HG02798 (cell line): ENCODE measurements around the gene CDHR3.
"Not testable (repeated sequence)": the region's sequence is repeated elsewhere in the genome, so short reads cannot be mapped to it uniquely, and the experiment has no call there.

ENCODE experiments used
- ATAC-seq: cut with Tn5 transposase; IDR thresholded peaks from one replicate; pipeline ENCODE4 v1.9.1; 2021; ENCODE audit warnings: mild to moderate bottlenecking; ENCODE audit not compliant: unreplicated experiment, poor library complexity

CDHR3 gene

DNA sequence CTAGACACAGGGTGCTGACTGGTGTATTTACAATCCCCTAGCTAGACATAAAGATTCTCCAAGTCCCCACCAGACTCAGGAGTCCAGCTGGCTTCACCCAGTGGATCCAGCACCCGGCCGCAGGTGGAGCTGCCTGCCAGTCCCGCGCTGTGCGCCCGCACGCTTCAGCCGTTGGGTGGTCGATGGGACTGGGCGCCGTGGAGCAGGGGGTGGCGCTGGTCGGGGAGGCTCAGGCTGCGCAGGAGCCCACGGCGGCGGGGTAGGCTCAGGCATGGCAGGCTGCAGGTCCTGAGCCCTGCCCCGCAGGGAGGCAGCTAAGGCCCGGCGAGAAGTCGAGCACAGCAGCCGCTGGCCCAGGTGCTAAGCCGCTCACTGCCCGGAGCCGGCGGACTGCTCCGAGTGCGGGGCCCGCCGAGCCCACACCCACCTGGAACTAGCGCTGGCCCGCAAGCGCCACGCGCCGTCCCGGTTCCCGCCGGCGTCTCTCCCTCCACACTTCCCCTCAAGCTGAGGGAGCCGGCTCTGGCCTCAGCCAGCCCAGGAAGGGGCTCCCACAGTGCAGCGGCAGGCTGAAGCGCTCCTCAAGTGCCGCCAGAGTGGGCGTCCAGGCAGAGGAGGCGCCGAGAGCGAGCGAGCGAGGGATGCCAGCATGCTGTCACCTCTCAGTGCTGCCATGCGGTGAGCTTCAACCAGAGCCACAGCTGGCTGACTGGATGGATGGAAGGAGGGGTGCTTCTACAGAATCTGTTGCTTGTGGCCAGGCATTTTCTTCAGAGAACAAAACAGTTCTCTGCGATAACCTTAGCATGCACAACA is 7.2 kb upstream of the CDHR3 start:
- ATAC-seq: not testable (repeated sequence)

DNA sequence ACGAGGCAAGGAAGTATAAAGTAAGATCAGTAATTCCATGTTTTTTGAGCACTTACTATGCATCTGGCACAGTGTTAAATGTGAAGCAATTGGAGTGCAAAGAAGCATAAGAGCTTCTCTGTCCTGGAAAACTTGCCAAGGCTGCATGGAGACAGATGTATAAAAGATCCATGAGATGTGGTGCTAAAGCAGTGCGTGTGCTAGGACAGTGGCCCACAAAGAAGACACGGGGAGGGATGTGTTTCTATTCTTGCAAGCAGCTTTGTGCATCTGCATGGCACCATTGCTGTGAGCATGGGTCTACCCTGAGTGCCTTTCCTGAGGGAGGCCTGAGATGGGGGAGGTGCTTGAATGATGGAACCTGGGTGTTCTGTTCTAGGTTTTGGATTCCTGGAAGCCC is 5.1 kb upstream of the CDHR3 start:
- ATAC-seq: no peak

DNA sequence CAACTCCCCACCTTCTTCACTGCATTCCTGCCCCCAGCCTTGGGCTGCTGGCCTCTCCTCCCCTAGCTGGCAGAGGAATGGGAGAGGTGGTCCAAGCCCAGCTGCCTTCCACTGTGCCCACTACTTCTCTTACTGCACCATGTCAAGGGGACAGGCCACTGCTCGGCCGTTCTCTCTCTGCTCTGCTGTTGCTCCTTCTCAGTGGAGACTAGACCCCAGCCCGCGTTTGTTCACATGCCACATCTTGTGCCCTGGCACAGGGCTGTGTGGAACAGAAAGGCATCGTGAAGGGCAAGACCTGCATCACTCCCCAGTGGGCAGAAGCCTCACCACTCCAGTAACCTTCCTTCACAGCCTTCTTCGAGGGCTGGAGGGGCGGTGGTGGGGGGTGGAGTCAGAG is 711 bp upstream of the CDHR3 start:
- ATAC-seq: no peak

DNA sequence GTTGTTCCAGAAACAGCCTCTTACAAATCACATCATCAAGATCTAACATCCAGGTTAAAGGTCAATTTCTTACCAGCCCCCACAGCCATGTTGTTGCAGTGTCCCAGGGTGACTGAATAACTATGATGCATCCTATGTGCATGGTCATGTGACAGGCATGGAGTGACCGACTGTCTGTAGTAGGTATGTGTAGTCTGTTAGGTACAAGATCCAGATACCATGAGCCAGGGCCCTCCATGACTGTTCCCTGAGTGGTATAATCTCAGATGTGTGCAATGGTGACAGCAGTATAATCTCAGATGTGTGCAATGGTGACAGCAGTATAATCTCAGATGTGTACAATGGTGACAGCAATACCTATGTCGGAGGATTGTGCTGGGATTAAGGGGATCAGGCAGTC is 8.8 kb downstream of the CDHR3 start:
- no peak for ATAC-seq

DNA sequence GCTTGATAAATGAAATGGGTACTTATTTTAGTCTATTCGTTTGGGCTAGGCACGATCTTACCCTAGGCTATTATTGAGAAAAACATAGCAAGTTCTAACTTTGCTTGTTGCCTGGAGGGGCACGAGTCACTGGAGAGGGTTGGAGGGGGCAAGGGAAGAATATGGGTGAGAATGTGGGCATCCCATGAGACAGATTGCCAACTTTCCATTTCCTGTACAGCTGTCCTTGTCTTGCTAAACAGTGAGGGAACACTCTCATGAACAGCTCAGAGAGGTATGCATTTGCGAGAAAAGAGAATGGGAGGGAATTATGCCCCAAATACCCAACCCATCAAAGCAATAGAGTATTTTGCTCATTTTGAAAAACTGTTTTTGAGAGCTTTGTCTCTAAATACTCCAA is 9.2 kb downstream of the CDHR3 start:
- no peak for ATAC-seq

DNA sequence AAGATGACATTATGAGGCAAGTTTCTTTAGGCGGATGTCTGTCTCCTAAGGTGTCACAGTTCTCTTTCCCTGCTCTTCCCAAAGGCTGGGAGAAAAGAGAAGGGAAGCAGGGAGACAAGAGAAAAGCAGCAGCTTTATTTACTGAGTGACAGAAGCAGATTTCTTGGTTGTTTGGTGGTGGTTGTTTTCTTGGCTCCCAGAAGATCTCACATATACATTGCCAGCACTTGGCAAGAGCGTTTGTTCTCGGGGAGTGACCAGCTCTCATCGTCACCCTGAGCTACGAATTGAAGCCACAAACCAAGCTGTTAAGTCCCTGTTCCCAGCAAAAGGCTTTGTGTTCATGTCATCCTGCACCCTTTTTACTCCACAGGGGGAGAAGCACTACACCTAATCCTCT is 11.4 kb downstream of the CDHR3 start:
- no peak for ATAC-seq

DNA sequence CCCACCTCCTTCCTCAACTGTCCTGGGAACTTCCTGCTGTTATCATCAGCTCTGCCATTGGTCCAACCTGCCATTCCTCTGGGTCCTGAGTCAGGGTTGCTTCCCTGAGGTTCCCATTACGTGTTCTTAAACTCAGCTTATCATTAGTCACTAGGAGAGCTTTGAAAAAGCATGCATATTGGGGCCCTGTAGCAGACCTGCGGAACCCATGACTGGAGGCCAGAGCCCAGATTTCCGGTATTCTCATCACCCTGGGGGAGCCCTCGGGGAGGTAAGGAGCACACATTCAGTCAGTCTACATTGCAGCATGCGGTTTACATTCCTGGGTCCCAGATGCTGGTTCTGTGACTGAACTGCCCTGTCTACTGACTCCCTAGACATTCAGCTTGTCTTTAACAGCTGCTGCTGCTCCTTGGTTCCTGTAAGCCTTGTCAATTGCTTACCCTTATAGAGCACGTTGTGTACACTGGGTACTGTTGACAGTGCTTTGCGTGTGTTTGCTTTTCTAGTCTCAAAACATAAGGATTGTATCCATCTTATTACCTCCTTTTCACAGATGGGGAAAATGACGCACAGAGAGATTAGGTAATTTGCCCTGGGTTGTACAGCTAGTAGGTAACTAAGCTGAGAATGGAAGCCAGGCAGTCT is 12.8 kb downstream of the CDHR3 start:
- no peak for ATAC-seq

DNA sequence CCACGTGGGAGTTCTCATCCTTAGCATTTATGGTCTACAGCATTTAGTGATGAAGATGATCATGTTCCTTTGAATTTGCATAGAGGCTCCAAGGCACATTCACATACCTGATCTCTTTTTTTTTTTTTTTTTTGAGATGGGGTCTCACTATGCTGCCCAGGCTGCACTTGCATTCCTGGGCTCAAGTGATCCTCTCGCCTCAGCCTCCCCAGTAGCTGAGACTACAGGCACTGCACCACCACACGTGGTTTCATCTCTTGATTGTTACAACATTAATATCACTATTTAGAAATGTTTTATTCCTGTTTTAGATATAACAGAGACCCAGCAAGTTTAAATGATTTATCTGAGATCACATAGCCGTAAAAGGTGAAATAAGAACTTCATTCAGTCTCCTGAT is 13.8 kb downstream of the CDHR3 start:
- ATAC-seq: no peak

DNA sequence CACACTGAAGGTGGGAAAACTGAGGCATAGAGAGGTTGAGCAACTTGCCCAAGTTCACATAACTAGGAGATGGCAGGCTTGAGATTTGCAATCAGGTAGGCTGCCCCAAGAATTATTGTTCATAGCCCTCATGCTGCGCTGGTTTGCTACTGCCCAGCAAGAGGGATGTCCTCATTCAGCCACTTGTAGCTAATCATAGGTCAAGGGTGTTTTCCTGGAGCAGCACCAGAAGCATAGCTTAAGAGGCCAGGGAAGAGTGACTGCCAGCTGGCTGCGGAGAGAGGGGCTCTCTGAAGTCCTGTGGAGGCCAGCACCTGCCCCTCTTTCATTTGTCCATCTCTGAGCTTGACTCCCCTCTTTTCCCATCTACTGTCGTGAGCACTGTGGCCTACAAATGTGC is 15.0 kb downstream of the CDHR3 start:
- no peak for ATAC-seq

DNA sequence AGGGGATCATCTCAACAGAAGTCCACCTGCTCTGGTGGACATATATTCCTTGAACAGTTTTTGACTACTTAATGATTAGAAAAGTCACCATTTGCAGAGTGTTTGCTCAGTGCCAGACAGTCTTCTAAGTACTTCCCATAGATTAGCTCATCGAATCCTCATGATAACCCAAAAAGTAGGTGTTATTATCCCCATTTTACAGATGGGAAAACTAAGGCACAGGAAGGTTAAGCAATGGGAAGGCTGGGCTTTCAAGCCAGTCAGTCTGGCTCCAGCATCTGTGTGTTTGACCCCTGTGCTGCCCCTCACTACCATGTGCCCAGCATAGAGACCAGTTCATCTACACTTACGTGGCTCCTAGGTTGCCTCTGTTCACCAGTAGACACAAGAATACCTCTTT is 15.9 kb downstream of the CDHR3 start:
- ATAC-seq: no peak

DNA sequence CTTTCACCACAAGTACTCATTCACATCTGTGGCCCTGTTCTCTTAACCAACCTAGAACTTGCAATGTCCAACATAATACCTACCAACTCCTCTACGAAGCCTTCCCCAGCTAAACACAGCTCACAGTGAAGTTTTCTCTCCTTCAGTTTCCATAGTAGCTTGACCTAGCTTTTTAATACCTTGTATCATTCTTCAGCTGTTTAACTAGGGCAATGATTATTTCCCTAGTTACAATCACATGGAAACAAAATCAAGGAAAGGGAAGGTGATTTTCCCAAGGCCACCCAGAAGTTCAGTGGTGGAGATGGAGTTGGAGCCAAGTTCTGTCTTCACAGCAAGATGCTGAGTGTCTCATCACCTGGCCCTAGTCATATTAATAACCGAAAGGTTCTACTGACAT is 16.3 kb downstream of the CDHR3 start:
- no peak for ATAC-seq

DNA sequence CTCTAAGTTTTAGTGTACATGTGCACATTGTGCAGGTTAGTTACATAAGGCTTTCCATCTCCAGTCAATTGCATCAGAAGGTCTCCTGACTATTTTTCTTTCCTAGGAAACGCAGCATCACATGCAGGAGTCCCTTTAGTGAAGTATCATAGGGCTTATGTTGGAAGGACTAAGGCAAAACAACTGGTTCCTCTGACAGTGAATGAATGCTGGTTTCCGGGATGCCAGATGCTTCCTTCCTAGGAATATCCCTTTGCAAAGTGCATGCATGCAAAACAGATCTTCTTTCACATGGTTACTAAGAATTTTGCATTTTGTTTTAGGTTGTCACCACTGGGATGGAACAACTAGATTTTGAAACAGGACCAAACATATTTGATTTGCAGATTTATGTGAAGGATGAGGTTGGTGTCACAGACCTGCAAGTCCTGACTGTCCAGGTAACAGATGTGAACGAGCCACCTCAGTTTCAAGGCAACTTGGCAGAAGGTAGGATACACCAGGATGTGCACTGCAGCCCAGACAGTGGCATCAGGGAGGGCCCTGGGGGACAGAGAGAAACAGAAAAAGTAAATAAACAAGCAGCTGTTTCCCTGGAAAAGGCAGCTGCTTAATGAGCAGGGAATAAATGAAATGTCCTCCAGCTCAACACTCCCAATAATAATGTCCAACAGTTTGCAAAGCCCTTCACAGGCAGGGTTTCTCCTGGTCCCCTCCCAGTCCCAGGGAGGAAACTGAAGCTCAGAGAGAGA is 17.8 kb downstream of the CDHR3 start:
- no peak for ATAC-seq

DNA sequence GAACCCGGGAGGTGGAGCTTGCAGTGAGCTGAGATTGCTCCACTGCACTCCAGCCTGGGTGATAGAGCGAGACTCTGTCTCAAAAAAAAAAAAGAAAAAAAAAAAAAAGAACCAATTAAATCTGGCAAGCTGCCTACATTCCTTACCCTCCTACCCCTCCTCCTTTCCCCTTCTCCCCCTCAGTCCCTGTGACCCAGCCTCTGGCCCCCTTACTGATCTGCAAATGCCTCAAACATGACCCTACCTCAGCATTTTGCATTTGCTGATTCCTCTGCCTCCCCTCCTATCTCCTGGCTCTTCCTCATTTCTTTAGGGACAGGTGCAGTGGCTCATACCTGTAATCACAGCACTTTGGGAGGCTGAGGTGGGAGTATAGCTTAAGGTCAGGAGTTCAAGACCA is 19.3 kb downstream of the CDHR3 start:
- no peak for ATAC-seq

DNA sequence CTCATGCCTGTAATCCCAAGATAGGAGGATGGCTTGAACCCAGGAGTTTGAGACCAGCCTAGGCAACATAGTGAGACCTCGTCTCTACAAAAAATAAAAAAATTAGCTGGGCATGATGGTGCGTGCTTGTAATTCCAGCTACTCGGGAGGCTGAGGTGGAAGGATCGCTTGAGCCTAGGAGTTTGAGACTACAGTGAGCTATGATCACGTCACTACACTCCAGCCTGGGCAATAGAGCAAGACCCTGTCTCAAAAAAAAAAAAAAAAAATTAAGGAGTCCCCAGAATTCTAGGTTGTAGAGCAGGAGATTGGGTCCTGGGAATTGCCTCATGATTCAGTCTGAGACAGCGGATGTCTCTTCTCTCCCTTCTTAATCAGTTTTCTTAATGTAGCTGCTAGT is 21.7 kb downstream of the CDHR3 start:
- ATAC-seq: not testable (repeated sequence)

DNA sequence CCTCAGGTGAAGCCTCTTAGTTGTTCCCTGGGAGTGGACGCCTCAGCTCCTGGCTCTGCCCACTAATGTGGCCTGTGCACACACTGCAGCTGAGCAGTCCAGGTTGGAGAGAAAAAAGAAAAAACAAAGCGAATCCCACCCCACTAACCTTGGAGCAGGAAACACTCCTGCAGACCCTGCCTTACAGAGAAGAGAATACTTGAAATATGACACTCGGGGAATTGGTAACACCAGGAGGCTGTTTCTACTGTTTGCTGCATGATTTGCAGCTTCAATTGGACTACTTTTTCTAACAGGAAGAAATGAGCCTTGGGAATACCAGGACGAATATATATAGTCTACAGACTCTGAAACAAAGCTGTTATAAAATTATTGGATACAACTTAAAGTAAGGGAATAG is 22.2 kb downstream of the CDHR3 start:
- no peak for ATAC-seq

DNA sequence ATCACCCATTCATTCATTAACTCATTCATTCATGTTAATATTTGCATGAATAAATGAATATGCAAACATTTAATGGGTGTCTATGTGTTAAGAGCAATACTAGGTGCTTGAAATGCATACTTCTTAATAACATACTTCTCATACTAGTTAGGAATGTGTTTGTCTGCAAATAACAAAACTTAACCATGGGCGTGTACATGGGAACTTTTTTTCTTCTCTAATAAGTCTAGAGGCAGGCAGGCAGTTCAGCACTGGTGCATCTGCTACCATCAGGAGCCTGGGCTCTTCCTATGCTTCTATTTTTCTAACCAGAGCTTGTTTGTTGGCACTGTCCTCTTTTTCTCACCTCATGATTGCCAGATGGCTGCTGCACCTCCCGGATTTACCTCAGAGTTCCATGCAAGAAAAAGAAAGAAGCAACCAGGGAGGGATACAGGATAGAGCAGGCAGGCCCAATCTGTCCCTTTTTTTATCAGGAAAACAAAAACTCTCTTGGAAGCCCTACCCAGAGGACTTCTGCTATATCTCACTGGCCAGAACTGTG is 22.7 kb downstream of the CDHR3 start:
- no peak for ATAC-seq

DNA sequence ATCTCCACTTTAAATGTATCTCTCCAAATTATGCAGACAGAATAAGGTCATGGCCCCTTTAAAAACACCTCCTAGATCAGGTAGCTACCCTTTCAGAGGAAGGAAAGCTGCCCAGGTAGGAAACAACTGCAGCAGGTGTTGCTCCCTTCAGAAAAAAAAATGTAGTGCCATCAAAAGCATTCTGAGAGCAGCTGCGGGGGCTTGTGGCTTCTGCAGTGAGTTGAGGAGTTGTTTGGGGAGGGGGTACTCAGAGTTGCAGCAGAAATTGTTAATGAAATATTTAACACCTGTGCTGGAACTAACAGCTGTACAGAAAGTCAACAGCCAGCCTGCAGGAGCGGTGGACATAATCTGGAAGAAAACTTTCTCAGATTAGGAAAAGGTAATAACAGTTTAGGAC is 24.0 kb downstream of the CDHR3 start:
- no peak for ATAC-seq

DNA sequence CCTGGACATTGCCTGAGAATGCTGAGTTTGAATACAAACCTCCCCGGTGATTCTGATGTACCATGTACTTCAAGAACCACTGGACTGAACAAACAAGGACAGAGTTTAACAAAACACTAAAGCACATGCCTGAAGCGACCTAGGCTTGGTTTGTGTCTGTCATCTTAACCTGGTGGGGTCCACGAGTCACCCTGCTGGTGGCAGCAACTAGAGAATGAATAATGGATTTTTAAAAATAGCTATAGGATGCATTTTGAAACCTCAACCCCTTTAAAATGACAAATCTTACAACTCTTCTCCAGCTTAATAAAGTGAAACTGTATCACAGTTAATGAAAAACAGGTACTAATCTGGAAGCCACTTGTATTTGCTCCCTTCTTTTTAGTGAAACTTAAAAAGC is 25.2 kb downstream of the CDHR3 start:
- ATAC-seq: no peak

DNA sequence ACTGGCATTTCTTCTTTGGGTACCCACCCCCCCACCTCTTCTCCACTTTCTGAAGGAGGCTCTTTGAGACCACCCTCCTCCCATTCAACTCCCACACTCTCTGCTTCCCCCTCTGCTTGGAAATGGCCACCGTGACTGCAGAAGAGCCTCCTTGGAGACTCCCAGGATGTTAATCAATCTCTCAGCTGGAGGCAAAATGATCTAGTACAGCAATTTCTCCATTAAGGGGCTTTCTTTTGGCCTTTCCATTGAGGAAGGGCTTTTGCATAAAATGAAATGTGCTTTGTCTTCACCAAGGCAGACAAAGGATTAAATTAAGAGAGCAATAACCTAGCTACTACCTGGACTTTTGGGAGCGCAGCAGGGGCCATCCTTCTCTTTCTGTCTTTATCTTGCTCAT is 26.1 kb downstream of the CDHR3 start:
- ATAC-seq: no peak

DNA sequence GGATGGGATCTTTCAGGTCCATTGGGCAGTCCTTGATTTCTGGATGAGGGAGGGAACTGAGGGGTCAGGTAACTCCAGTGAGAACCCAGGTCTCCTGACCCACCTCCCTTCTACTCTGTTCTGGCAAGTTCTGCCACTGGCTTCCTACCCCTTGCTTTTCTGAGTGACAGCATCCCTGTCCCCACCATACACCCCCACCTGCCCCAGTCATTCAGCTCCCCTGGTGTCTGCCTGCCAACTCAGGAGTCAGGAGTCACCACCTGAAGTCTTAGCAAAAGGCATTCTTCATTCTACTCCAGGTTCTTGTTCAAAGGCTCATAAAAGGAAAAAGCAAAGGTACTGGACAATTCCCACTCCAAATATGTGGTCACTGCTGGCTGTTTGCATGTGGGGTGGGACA is 26.6 kb downstream of the CDHR3 start:
- ATAC-seq: no peak

DNA sequence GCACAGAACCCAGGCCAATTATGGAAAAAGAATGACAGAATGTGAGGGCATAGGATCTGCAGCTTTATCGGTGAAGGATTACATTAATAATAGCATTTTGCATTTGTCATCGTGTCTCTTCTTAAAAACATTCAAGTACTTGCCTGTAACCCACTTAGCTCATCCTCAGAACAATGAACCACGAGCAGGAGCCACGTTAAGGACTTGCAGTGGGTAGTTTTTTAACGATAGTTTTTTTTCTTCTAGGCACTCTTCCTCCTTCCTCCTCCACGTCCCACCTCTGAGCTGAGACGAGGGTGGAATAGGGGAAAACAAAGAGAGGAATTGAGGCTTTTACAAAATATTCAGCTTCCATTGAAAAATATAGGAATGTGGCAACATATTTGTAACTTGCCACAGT is 27.1 kb downstream of the CDHR3 start:
- ATAC-seq: no peak
